Vagina (tissue), 2 donors: ENCODE data around the gene CCDC154.

Experiments
- POLR2A ChIP-seq, 2 donors: fragments of 450-650 bp; IDR thresholded peaks; one replicate each; pipeline ENCODE4 v1.6.1; 2017; ENCODE audit warnings: antibody characterized with exemption in 2 of 2, mild to moderate bottlenecking in 2 of 2, moderate library complexity in 2 of 2
- TF ChIP-seq, protein P1 (sequence below), 3 experiments: fragments of 450-650 bp in 2 of 3; fragments of 200-600 bp in 1 of 3; sonication (generic) in 1 of 3; IDR thresholded peaks; one replicate each; pipeline ENCODE4 v1.5.1; 2017 to 2019; ENCODE audit warnings: antibody characterized with exemption in 3 of 3, mild to moderate bottlenecking in 2 of 3, moderate library complexity in 2 of 3

DNA sequence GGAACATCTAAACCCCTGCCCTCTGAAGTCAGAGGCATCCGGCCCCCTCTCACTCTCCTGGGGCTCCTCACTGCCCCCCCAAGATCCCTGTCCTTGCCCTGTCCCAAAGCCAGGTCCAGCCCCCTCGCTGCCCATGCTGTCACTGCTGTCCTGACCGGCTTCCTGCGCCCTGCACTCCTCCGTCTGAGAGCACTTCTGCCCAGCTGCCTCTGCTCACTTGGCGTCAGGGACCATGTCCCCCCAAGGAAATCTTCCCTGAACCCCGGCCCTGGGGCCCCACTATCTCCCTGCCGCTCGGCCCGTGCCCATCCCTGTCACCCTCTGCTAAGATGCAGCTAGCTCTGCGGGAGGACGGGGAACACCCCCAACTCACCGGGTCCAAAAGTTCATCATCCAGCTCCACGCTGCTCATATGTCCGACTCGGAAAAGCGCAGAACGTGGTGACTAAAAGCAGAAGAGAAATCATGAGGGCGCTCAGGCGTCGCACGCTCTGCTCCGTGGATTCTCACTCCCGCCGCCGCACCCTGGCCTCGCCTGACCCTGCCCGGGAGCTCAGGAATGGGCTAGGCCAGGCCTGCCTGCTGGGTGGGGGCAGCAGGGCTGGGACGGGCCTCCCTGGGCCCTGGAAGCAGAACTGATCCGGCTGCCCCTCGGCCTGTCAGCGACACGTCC lies 20.7 kb upstream of the CCDC154 start:
- TF ChIP-seq, protein P1, sequence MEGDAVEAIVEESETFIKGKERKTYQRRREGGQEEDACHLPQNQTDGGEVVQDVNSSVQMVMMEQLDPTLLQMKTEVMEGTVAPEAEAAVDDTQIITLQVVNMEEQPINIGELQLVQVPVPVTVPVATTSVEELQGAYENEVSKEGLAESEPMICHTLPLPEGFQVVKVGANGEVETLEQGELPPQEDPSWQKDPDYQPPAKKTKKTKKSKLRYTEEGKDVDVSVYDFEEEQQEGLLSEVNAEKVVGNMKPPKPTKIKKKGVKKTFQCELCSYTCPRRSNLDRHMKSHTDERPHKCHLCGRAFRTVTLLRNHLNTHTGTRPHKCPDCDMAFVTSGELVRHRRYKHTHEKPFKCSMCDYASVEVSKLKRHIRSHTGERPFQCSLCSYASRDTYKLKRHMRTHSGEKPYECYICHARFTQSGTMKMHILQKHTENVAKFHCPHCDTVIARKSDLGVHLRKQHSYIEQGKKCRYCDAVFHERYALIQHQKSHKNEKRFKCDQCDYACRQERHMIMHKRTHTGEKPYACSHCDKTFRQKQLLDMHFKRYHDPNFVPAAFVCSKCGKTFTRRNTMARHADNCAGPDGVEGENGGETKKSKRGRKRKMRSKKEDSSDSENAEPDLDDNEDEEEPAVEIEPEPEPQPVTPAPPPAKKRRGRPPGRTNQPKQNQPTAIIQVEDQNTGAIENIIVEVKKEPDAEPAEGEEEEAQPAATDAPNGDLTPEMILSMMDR (IDR thresholded peaks at IDR 0.05), result no peak
- TF ChIP-seq POLR2A (IDR thresholded peaks at IDR 0.05), result no peak
